ENCODE measurements around the gene TOM1L1.

The TOM1L1 gene

GRCh38 chr17:54888254-54888653, 12.4 kb upstream of the TOM1L1 start:
- no peaks in the 10 kb centered on the region for H3K36me3 ChIP-seq
- no peak for TF ChIP-seq CTCF (IDR thresholded peaks at IDR 0.05)
- no peaks in the 10 kb centered on the region for H3K27me3 ChIP-seq
- no peak overlapping the region for H3K4me3 ChIP-seq (ENCODE audit: low read depth in 1 of 2, low read length in 1 of 2)
- H3K27ac ChIP-seq, result no peak overlapping the region
- H3K9me3 ChIP-seq, result no peaks in the 10 kb centered on the region
- H3K4me1 ChIP-seq (ENCODE audit: control insufficient read depth in 1 of 2, insufficient read depth in 1 of 2, low read depth in 1 of 2, low read length in 1 of 2), result no peaks in the 10 kb centered on the region

GRCh38 chr17:54888981-54889380, 11.7 kb upstream of the TOM1L1 start:
- H3K4me1 ChIP-seq (ENCODE audit: control insufficient read depth in 1 of 2, insufficient read depth in 1 of 2, low read depth in 1 of 2, low read length in 1 of 2), result no peaks in the 10 kb centered on the region
- H3K27me3 ChIP-seq, result no peaks in the 10 kb centered on the region
- H3K36me3 ChIP-seq, result no peaks in the 10 kb centered on the region
- H3K4me3 ChIP-seq (ENCODE audit: low read depth in 1 of 2, low read length in 1 of 2), result no peak overlapping the region
- no peaks in the 10 kb centered on the region for H3K9me3 ChIP-seq
- TF ChIP-seq CTCF (IDR thresholded peaks at IDR 0.05), result no peak
- H3K27ac ChIP-seq, result no peak overlapping the region

GRCh38 chr17:54891176-54891821, 9.4 kb upstream of the TOM1L1 start:
- TF ChIP-seq CTCF (IDR thresholded peaks at IDR 0.05), result no peak
- Histone ChIP-seq H3K4me3 (ENCODE audit: low read depth in 1 of 2, low read length in 1 of 2) (no peak overlapping the region), H3K4me1 (ENCODE audit: control insufficient read depth in 1 of 2, insufficient read depth in 1 of 2, low read depth in 1 of 2, low read length in 1 of 2) (no peaks in the 10 kb centered on the region), H3K27me3 (no peaks in the 10 kb centered on the region), H3K27ac (no peak overlapping the region), H3K9me3 (no peaks in the 10 kb centered on the region), H3K36me3 (no peaks in the 10 kb centered on the region)

- TF ChIP-seq CTCF (IDR thresholded peaks at IDR 0.05), result no peak
- Histone ChIP-seq H3K27ac (no peak overlapping the region), H3K4me1 (ENCODE audit: control insufficient read depth in 1 of 2, insufficient read depth in 1 of 2, low read depth in 1 of 2, low read length in 1 of 2) (no peaks in the 10 kb centered on the region), H3K36me3 (no peaks in the 10 kb centered on the region), H3K4me3 (ENCODE audit: low read depth in 1 of 2, low read length in 1 of 2) (no peak overlapping the region), H3K9me3 (no peaks in the 10 kb centered on the region), H3K27me3 (no peaks in the 10 kb centered on the region)
These were observed 8.3 kb upstream of the TOM1L1 start for GRCh38 chr17:54892360-54892759.

DNA sequence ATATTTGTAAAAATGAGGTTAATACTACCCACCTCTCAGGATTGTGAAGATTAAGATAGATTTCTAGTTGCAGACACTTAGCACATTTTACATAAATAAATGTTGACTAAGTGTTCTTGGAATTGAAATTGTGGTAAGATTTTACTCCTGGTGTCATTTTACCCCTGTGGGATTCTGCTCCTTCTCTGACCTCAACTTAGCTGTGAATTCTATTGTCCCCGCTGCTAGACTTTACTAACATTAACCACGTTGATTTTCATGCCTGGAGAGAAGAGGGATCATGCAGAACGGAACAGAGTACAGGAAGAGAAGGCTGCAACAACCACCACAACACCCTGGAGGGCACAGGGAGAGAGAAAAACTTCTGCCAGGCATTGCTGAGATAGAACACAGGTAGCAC, 2.1 kb upstream of the TOM1L1 start:
- Histone ChIP-seq H3K27me3 (peaks cover 46% of the 10 kb centered on the region), H3K4me1 (ENCODE audit: control insufficient read depth in 1 of 2, insufficient read depth in 1 of 2, low read depth in 1 of 2, low read length in 1 of 2) (peaks cover 0 to 8% of the 10 kb centered on the region in 2 experiments), H3K36me3 (no peaks in the 10 kb centered on the region), H3K9me3 (no peaks in the 10 kb centered on the region), H3K27ac (no peak overlapping the region), H3K4me3 (ENCODE audit: low read depth in 1 of 2, low read length in 1 of 2) (no peak overlapping the region)
- TF ChIP-seq CTCF (IDR thresholded peaks at IDR 0.05), result no peak
